ENCODE data around the gene TMEM135.

- no peak for TF ChIP-seq CTCF (IDR thresholded peaks at IDR 0.05)
- TF ChIP-seq SMC3 (IDR thresholded peaks at IDR 0.05; ENCODE audit: low read depth, low read length): no peak
- no peak for TF ChIP-seq SIN3A (IDR thresholded peaks at IDR 0.05; ENCODE audit: borderline replicate concordance, low read depth, low read length)
- no peak for TF ChIP-seq FOXM1 (IDR thresholded peaks at IDR 0.05; ENCODE audit: low read depth)
- TF ChIP-seq IRF3 (IDR thresholded peaks at IDR 0.05; ENCODE audit: low read depth, low read length): no peak
- no peak for TF ChIP-seq MXI1 (IDR thresholded peaks at IDR 0.05; ENCODE audit: low read depth, low read length)
- no peak for TF ChIP-seq ZBTB33 (IDR thresholded peaks at IDR 0.05; ENCODE audit: borderline replicate concordance, low read depth)
- TF ChIP-seq USF1 (IDR thresholded peaks at IDR 0.05; ENCODE audit: borderline replicate concordance, low read depth): no peak
- TF ChIP-seq YY1 (IDR thresholded peaks at IDR 0.05; ENCODE audit: low read depth): no peak
- no peak for TF ChIP-seq TAF1 (IDR thresholded peaks at IDR 0.05; ENCODE audit: borderline replicate concordance, low read depth, low read length)
- no peak for TF ChIP-seq CHD2 (IDR thresholded peaks at IDR 0.05; ENCODE audit: low read length, partially characterized antibody)
- no peak for TF ChIP-seq POLR2AphosphoS5 (IDR thresholded peaks at IDR 0.05; ENCODE audit: low read depth, low read length)
- TF ChIP-seq EP300 (IDR thresholded peaks at IDR 0.05; ENCODE audit: borderline replicate concordance in 1 of 2, low read depth in 1 of 2, low read length in 1 of 2): no peak
- no peak for TF ChIP-seq NFIC (IDR thresholded peaks at IDR 0.05; ENCODE audit: borderline replicate concordance)
Observed at GRCh38 chr11:87141980-87142514, 104.3 kb downstream of the TMEM135 start.

Data from SK-N-SH (cell line).